ENCODE measurements around the gene METTL4.

METTL4 gene, protein sequence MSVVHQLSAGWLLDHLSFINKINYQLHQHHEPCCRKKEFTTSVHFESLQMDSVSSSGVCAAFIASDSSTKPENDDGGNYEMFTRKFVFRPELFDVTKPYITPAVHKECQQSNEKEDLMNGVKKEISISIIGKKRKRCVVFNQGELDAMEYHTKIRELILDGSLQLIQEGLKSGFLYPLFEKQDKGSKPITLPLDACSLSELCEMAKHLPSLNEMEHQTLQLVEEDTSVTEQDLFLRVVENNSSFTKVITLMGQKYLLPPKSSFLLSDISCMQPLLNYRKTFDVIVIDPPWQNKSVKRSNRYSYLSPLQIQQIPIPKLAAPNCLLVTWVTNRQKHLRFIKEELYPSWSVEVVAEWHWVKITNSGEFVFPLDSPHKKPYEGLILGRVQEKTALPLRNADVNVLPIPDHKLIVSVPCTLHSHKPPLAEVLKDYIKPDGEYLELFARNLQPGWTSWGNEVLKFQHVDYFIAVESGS

DNA sequence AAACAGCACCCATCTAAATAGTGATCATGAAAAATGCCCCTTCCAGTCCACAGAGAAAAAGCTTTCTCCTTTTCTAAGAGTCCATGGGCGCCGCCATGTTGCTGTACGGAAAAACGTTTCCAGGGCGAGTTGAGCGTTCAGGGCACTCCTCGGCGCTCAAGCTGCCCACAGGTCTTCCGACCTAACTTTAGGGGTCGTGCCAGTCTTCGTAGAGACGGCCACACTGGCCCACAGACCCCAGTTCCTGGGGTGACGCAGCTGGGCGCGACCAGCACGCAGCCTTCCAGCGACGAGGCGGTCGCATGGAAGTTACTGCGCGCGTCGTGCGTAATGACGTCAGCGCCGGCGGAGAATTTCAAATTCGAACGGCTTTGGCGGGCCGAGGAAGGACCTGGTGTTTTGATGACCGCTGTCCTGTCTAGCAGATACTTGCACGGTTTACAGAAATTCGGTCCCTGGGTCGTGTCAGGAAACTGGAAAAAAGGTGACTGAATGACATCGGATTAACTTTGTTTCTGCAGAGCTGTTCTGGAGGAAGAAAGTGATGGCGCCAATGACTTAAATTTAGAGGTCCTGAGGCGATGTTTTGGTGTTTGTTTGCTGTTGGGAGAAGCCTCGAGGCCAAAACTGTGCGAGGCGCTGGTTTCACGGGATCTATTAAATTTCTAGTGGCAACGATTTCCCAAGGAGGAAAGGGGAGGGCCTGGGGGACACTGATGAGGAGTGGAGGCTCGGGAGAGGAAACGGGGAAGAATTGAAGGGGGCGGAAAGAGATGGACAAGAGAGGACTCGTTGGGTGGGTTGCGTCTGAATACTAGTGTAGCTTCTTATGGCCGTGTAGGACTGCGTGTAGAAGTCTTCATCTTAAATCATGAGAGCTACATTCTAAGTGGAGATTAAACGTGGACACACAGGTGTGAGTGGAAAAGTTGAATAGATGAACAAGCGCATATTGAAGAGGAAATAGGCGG lies at the start of gene METTL4, which contains the start of gene NDC80:
TSS of gene METTL4 (minus strand) at position 306 of the 971 bp plus-strand sequence. CDS start 4,289 bp downstream, outside the sequence.
TSS of gene NDC80 (plus strand) at position 358 of the 971 bp plus-strand sequence. CDS start 1,429 bp downstream, outside the sequence.
- DNase-seq: peak; percentile 94

DNA sequence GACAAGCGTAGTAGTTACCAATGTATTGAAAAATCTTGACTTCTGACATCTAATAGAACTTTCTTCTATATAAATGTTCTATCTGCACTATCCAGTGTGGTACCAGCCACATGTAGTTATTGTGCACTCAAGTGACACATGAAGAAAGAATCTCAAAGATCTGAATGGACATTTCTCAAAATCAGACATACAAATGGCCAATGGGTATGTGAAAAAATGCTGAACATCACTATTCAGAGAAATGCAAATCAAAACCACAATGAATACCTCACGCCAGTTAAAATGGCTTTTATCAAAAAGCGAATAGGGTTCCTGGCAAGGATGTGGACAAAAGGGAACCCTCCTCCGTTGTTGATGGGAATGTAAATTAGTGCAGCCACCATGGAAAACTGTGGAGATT lies 46.7 kb upstream of the METTL4 start:
- DNase-seq: no peak

DNA sequence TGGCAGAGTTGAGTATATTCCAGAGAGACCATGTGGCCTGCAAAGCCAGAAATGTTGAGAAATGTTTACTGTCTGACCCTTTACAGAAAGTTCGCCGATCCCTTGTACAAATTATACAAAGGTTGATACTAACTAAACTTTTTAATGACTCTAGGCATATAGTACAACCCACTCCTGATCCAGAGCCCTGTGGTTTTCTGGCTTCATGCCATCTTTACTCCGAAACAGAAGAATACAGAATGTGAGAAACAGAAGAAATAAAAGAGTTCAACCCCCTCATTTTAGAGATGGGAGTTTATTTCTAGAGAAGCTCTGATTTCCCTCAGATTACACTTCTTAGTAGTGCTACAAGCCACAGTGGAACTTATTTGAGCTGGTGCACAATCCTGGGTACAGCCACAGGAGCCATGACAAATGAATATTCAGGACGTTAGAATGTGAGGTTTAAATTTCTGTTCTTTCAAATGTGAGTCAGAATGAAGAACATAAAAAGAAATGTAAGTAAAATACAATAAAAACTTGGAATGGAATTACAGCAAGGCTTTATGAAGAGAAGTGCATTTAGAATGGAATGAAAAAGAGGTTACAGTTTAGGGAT lies 46.2 kb upstream of the METTL4 start:
- no peak for DNase-seq

DNA sequence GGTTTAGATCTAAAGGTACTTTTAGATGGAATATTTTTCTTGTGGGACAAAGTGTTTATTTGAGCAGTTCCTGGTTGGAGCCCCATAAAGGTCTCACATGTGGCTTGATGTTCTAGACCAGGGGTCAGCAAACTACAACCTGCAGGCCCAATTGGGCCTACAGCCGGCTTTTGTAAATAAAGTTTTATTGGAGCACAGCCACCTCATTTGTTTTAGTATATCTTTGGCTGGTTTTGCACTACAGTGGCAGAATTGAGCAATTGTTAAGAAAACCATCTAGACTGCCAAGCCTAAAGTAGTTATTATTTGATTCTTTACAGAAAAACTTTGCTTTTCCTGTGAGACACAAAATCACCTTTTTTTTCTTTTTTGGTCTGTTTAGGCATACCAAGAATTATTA lies 41.7 kb upstream of the METTL4 start:
- DNase-seq: no peak

DNA sequence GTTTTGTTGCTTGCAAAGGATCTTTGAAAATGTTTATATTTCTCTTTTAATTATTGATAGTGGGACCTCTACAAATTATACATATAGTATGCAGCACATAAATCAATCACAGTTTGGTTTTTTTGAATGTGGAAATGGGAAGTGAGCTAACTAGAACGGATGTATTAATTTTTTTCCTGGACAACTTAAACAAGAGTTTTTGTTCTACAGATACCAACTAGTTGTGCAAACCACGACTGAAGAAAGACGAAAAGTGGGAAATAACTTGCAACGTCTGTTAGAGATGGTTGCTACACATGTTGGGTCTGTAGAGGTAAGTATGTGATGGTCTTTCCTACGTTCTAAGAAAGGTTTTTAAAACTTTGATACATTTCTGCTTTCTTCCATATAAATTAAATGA lies 39.2 kb upstream of the METTL4 start:
- DNase-seq: no peak

DNA sequence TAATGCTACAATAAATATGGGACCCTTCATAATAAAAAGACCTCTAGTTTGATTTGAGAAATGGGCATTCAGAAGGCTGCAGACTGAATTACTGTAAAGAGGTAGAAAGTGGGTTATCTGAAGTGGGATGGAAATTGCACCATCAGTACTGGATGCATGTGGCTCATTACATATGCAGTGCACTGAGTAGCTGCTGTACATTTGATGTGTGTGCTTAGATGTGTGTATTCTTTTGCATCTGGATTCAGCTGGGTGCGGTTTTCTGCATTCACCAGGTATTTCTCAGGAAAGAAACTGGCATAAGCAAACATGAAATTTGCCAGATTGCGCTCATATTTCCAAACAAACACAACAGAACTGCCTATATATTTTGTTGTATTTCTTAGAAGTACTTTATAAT lies 38.3 kb upstream of the METTL4 start:
- DNase-seq: no peak

DNA sequence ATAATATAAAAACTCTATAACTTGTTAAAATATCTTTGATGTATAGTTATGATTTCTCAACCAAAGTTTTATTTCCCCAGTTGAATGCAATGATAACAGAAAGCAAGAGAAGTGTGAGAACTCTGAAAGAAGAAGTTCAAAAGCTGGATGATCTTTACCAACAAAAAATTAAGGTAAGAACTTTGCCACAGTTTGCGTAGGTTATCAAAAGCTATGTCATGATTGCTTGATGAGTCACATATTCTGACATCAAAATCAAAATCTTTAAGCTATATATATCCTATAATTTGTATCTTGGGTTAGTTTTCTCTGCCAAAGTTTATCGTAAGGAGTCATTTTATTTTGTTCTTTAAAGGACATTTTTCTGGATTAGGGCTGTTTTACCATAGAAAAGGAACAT lies 35.0 kb upstream of the METTL4 start:
- no peak for DNase-seq

DNA sequence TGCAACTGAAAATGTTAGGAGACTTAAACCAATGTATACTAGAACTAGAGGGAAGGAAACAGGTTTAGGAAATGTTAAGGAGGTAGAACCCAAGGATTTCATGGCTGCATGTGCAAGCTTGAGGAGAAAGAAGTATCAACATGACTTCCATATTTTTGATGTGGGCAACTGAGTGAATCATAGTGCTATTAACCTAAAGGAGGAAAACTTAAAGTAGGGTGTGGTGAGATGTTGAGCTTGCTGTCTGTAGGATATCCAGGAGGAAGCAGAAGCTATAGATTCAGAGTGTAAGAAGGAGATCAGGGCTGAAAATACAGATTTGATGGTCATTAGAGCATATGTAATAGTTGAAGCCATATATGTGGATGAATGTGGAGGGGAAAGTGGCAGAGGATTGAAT lies 31.5 kb upstream of the METTL4 start:
- DNase-seq: no peak

DNA sequence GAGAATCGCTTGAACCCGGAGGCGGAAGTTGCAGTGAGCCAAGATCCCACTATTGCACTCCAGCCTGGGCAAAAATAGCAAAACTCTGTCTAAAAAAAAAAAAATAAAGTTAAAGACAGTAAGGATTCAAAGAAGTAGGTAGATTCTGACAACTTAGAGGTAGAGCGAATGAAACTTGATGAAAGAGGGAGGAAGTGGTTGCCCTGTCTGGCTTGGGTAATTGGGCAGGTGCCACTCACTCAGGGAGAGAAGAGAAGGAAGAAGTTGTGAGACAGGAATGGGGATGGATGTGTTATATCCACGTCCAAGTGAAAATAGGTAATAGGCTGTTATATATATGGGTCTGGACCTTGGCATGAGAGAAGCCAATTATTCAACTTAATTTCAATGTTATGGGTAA lies 26.3 kb upstream of the METTL4 start:
- no peak for DNase-seq

DNA sequence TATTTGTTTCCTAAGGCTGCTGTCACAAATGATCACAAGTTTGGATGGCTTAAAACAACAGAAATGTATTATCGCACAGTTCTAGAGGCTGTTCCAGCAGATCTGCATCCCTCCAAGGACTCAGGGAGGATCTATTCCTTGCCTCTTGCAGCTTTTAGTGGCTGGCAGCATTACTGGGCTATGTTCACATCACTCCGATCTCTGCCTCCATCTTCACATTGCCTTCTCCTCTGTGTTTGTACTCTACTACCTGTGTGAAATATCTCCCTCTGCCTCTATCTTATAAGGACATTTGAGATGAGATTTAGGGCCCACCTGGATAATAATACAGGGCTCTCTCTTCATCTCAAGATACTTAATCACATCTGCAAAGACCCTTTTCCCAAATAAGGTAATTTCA lies 19.0 kb upstream of the METTL4 start:
- no peak for DNase-seq

DNA sequence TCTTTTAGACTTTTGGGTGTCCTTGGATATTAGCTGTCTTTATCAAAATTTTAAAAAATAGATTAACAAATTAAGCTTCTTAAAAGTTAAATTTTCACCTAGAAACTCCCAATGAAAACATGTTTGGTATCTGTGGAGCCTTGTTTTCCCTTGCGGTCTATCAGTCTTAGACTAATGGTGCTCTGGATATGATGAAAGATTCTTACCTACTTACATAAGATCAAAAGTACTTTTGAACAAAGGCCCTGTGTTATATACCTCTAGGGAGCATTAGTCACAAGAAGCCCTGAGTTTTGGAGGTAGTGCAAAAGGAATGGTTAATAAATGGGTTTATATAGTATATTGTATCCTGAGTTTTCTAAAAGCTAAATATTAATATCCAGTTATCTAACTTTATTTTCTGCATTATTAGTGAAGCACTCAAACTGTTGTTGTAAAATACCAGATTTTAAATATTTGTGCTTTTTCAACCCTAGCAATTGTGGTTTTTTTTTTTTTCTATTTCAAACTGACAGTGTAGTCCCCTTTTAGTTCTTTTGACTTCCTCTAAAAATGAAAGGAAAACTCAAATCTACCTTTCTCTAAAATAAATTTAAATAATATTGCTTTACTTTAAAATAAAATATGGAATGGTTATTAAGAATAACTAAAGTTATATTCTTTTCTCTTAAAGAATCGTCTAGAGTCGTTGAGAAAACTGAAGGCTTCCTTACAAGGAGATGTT lies 18.2 kb upstream of the METTL4 start:
- no peak for DNase-seq

DNA sequence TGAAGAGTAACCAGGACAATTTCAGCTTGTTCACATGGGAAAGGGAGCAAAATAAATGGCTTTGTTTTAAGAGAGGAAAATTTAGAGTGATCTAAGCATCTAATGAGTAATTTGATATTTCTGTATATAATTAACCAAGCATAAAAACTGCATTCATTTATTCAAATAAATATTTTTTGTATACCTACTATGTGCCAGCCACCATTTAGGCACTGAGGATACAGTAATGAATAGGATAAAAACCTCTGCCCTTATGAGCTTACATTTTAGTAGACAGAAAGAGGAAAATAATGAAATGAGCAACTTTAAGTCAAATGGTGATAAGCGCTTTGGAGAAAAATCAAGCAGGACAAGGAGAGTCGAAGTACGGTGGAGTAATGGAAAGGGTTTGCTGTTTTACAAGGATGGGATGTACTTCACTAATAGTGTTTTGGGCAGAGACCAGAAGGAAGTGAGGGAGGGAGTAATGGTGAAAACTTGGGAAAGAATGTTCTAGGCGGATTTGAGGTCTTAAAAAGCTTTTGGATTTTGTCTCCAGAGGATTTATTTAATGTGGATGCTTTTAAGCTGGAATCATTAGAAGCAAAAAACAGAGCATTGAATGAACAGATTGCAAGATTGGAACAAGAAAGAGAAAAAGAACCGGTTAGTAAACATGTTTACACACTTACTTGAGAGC lies 17.5 kb upstream of the METTL4 start:
- no peak for DNase-seq

DNA sequence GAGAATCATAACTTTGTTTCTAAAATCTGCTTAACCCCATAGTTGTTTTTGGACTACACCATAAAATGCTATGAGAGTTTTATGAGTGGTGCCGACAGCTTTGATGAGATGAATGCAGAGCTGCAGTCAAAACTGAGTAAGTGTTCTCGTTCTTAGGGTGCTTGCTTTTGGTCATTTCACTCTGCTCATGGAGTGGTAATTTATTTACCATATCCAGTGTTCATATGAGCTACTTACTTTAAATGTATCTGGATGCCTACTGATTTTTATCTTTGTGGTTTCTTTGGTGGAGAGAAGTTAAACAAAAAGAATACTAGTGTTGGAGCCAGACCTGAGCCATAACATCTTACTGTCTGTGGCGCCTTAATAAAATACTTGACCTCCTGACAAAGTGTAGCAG lies 16.5 kb upstream of the METTL4 start:
- DNase-seq: no peak

DNA sequence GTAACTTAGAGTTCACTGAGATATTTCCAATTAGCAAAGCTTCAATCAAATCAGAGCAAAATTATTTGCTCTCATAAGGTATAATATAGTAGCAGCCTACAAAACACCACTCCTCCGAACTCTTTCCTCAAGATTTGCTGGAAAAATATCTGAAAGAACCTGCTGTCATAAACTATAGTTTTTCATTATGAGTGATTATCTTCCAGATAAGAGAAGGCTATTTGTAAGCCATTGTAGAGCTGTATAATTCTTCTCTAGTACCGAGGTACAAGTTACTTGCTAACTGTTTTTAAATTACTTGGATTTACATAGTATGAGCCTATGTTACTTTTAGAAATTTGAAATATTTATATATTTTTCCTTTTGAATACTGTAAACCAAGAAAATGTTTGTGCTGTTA lies 2.1 kb upstream of the METTL4 start:
- no peak for DNase-seq

DNA sequence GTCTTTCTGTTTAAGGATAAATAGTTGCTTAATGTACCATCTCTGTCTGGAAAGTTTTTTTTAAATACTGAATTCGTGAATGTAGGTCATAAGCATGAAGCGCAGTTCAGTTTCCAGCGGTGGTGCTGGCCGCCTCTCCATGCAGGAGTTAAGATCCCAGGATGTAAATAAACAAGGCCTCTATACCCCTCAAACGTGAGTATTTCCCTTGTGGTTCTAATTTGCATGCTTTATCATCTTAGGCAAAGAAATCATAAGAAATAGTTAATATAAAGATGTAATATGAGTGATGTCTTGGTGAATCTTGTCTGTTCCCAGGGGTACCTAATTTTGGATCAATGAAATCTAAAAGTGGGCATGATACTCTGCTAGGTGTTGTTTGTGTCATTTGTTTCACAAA lies 1.6 kb upstream of the METTL4 start:
- DNase-seq: no peak

DNA sequence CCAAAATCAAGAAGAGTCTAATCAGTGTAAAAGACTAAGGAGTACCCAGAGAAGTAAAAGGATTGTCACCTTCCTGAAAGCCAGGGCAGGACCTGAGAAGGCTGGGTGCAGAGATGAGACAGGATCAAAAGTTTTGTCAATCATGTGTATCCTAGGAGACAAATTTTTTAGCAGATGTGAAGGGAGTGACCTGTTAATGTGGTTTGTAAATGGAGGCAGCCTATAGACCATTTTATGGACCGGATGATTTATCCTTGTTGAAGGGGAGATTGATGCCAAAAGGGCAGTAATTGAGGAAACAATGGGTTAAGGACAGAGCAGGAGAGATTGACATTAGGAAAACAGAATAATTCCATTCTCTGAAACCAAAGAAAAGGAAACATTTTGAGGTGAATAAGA lies 865 bp upstream of the METTL4 start:
- peak; percentile 36 for DNase-seq

DNA sequence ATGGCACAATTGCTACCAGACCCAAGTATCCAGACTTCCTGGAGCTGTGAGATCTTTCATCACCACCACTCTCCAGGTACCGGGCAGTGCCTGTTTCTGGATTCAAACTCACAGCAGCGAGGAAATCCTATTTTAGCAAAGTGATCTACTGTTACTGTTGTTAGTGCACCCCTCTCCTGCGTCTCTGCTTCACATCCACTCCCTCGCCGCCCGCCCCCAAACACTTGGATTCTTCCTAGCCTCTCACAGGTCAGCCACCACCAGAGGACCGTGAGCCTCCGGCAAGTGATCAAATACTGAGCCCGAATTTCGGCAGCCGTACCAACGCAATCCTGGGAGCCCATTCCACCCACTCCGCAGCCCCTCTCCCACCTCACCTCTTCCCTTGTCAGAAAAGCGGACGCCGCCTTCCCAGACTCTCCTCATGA lies 519 bp downstream of the METTL4 start:
- DNase-seq: peak; percentile 85

DNA sequence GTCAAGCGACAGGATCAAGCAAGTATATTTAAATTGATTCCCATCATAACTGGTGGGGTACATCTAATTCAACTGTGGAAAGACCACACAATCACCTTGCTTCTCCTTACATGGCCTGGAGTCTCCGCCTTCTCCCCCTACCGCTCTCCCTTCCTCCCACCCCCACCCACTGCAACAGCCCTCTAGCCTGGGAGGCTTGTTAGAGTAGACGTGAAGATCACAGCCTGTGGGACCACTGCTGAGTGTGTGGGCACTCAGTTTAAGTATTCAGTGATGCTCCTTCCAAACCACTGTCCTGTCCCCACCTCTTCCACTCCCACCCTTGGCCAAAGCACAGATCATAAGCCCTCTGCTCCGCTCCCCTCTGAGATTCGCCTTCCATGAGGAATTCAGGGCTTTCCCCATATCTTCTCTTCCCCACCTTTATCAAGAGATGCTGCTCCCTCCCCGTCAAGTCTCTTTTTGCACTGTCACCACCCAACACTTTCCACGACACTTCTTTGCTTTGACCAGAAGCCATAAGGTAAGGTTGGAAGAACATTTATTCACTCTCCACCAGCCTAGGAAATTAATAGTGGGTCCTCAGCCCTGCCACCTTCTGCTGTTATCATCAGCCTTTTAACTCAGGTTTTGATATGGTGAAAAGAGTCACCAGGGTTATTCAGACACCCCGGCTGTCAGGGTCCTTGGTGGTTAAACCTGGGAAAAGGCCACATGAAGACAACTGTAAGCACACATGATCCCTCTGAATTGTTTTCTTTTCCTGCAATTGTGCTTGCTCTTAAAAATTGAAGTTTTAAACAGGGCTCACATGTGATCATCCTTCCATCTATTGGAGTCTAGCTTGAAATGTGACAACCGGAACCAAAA lies 1.7 kb downstream of the METTL4 start:
- no peak for DNase-seq

DNA sequence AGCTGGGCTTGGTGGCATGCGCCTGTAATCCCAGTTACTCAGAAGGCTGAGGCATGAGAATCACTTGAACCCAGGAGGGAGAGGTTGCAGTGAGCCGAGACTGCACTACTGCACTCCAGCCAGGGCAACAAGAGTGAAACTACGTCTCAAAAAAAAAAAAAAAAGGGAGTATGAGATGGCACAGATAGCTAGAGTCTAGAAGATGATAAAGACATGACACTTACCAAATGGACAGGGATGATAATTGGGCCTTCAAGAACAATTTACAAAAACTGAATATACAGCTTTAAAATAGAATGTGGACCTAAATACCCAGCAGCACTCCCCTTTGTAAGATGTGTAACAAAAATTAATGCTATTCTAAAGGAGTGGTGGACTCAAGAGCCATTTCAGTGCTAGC lies 2.7 kb downstream of the METTL4 start:
- DNase-seq: no peak

DNA sequence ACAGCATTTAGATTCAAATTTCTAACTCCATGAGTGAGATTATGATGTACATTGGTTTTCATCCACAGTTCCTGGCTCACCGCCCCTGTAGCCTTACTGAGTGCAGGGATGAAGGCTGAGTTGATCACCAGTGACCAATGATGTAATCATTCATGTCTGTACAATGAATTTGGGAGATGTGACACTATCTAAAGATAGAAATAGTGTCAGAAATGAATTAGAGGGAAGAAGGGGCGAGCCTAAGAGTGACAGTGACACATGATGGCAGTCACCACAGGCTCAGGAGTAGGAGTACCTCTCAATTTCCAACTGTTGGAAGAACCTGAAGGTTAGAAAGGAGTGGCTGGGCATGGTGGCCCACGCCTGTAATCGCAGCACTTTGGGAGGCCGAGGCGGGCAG lies 3.2 kb downstream of the METTL4 start:
- no peak for DNase-seq

DNA sequence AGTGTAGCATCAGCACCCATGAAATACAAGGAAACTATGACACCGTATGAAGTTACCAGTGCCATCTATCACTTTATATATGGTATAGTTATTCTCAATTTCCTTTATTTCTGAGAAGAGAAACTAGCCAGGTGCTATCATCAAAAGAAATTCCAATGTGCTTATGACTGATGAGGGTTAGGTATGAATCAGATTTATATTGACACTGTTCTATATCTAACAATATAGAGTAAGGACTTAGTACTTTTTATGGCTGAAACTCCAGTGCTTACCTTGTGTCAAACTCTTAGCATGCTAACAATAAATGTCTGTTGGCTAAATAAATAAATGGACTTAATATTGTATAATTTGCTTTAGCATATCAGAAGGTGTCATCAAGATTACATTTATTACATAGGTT lies 6.9 kb downstream of the METTL4 start:
- DNase-seq: no peak

All from NCI-H146 (cell line).